Measurements from ENCODE around the gene EID2.

Gene EID2

DNA sequence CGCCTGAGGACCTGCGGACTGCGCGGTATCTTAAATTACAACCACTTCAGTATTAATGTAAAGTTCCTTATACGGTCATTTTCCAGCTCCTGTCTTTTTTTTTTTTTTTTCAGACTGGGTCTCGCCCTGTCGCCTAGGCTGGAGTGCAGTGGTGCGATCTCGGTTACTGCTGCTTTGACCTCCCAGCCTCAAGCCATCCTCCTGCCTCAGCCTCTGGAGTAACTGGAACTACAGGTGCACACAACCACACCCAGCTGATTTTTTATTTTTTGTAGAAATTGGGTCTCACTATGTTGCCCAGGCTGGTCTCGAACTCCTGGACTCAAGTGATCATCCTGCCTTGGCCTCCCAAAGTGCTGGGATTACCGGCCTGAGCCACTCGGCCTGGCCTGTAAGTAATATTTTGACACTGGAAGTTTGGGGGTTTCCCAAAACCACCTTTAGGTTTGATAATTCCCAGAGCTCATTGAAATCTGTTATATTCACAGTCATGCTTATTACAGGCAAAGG is 6.9 kb downstream of the EID2 start:
- no peak for DNase-seq

DNA sequence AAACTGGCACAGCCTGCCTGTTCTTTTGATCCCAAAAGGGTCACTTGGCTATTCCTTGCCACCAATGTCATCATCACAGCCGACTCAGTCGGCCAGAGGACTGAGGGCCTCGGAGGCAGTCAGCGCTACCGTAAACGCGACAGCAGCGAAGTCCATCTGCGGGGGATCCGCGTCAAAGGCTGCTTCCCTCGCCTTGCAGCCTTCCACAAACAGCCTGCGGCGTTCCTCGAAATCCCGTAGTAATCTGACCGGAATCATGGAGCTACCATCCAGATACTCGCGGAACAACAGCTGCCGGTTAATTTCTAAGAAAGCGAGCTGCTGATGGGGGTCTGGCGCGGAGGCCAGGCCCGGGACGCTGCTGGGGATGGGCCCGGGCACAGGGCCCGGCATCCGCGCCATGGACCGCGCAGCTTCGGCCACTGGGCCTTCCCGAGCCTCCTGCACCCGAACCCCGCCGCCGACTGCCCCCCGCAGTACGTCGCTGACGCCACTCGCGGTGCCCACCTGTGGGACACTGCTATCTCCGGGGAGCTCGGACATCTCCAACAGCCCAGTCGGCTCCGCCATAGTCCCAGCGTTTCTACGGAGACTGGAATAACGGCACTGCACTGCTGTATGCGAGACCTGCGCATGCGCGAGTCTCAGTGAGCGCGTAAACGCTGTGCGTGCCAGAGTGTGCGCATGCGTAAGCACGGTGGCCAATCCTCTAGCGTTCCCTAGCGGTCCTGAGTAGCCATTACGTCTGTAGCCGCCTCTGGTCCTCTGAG is 7.5 kb downstream of the EID2 start, which contains the start of gene EID2B:
EID2B (minus strand) TSS at position 620 of the 770 bp plus-strand sequence; CDS start at position 570, 50 bp downstream.
- DNase-seq: peak; percentile 83 to 88 (median 84)

DNA sequence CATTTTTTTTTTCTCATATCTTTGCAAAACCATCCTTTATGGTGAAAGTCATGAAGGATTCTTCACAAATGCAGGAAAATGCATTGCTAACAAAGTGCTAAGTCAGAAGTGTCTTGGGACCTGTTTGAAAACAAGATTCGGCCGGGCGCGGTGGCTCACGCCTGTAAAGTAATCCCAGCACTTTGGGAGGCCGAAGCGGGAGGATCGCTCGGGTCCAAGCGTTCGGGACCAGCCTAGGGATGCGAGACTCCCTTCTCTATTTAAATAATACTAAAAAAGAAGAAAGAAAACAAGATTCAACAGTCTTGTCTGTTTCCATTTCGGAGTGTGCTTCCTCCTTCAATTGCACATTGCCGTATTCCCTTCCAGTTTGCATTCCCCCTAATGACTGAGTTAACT is 8.1 kb downstream of the EID2 start:
- DNase-seq: no peak

DNA sequence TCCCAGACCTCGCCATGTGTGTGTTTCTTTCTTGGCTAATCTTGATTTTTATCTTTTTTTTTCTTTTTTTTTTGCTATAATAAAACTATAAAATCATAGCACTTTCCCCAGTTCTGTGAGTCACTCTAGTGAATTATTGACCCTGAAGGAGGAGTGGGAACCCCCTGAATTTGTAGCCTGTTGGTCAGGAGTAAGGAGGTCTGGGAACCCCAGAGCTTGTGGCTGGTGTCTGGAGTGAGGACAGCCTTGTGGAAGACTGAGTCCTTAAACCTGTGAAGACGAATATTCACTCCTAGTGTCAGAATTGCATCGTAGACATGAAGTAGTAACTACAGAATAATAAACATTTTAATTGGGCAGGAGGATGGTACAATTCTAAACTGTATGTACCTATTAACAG is 14.8 kb downstream of the EID2 start:
- no peak for DNase-seq

DNA sequence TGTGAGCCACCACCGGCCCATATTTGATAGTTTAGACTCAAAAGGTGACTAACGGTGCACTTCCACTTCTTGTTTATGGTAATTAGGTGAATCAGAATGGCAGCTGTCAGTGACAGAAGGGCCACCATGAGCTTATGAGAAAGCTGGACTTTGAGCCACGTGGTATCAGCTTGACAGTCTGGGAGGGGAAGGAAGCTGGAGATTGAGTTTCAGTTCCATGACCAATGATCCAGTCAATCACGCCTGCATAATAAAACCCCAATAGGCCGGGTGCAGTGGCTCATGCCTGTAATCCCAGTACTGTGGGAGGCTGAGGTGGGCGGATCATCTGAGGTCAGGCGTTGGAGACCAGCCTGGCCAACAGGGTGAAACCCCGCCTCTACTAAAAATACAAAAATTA is 15.5 kb downstream of the EID2 start:
- DNase-seq: no peak

DNA sequence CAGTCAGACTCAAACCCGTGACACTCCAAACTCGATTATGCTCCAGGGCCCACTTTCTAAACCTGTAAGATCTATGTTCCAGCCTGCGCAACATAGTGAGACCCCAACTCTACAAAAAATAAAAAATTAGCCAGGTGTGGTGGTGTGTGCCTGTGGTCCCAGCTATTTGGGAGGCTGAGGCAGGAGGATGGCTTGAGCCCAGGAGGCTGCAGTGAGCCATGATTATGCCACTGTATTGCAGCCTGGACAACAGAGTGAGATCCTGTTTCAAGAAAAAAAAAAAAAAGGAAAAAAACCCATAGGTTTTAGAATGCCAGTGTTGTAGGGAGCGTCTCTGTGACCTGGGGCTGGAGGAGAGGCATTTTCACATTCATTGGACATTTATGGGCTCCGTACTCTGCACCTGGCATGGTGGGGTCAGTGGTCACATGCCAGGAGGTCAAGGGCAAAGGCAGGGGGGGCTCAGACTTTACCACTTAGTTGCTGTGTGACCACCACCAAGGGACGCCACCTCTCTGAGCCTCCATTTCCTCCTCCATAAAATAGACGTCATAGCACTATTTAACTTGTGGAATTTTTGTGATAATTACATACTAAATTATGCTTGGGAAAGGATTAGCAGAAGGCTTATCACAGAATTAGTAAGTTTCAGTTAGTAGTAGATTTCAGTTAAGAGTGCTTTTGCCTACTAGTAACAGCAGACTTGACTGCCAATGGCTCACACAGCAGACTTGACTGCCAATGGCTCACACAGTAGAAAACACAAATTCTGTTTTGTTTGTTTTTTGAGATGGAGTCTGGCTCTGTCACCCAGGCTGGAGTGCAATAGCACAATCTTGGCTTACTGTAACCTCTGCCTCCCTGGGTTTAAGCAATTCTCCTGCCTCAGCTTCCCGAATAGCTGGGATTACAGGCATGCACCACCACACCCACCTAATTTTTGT is 19.1 kb downstream of the EID2 start:
- DNase-seq: no peak

DNA sequence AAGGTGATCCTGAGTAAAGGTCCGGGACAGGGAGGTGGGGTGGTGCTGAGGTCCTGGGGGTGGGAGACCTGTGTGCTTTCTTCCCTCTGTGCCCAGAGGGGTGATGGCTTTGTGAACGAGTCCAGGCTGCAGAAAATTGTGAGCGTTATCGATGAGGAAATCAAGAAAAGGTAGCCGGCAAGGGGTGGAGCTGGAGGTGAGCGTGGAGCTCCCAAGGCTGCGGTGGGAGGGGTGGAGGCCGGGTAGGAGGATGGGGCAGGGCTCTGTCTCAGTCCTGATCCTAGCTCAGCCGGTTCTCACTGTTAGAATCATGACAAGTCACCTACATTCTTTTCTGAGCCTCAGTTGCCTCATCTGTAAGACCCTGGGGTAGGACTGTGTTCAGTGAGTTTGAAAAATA is 21.0 kb downstream of the EID2 start:
- no peak for DNase-seq

DNA sequence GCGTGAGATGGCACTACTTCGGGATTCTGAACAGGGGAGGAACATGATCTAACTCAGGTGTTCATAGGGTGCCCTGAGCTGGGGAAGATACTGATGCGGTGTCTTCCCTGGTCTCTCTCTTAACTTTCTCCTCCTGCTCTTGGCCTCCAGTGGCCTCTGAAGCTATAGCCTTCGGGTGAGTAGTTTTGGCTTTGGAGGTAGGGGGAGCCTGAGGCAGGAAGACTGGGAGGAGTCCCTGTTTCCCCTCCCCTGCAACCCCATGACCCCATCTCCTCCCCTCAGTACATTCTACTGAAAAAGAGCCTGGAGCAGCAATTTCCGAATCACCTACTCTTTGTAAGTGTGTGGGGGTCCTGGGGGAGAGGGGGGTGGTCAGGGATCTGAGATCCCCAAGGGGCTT is 21.5 kb downstream of the EID2 start:
- DNase-seq: no peak

DNA sequence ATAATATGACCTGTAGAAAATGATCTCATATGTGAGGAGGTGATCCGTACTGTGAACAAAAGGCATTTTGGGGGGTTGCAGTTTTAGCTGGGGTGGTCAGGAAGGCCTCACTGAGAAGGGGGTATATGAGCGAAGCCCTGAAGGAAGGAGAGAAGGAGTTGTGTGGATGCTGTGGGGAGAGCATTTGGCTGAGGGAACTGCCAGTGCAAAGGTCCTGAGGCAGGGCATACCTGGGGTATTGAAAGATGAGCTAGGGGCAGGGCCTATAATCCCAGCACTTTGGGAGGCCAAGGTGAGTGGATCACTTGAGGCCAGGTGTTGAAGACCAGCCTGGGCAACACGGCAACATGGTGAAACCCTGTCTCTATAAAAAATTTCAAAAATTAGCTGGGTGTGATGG is 22.5 kb downstream of the EID2 start:
- no peak for DNase-seq

DNA sequence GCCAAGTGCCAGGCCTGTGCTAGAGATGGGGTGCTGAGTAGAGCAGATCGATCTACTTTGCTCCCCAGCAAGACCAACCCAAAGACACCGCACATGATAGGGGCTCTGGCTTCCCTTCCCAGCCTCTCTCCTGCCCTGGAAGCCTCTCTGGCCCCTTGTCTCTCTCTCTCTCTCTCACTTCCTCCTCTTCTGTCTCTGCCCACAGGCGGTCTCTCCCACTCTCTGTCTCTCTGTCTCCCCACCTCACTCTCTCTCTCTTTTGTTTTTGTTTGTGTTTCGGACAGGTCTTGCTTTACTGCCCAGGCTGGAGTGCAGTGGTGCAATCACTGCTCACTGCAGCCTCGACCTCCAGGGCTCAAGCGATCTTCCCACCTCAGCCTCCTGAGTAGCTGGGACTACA is 23.7 kb downstream of the EID2 start:
- DNase-seq: no peak

DNA sequence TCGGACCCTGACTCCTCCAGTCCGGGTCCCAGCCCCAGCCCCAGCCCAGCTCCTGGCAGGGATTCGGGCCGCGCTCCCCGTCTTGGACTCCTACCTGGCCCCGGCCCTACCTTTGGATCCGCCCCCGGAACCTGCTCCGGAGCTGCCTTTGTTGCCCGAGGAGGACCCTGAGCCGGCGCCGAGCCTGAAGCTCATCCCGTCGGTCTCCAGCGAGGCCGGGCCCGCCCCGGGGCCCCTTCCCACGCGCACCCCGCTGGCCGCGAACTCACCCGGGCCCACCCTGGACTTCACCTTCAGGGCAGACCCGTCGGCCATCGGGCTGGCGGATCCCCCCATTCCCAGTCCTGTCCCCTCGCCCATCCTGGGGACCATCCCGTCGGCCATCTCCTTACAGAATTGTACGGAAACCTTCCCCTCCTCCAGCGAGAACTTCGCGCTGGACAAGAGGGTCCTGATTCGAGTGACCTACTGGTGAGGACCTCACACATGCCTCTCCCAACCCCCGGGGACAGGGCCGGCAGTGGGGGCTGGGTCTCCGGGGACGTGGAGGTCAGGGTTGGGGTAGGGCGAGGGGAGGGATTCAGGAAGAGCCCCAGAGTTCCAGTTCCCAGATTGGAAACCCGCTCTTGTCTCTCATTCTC is 24.3 kb downstream of the EID2 start:
- no peak for DNase-seq

DNA sequence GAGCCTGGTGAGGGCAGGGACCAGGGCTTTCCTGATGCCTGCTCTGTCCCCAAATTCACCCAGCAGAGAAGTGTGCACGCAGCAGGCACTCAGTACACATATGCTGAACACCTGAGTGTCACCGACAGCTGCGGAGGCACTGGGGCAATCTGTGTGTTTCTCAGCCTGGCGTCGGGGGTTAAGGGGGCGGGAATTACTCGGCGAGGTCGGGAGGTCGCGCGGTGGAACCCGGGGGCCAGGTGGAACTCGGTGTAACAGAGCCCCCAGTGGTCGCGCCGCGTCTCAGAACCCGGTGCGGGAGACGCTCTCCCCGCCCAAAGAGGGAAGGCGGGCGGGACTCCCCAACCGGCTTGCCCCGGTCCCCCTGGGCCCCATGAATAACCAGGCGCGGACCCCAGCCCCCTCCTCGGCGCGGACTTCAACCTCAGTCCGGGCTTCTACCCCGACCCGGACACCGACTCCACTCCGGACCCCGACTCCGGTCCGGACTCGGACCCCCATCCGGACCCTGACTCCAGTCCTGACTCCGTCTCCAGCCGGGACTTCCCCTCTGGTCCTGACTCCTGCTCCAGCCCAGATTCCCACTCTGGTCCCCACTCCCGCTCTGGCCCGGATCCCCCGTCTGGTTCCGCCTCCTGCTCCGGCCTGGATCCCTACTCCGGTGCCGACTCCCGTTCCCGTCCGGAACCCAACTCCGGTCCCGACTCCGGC is 25.0 kb downstream of the EID2 start, which contains the start of gene SELENOV:
SELENOV (plus strand) TSS at position 300 of the 711 bp plus-strand sequence; CDS start at position 374, 74 bp downstream.
- no peak for DNase-seq

DNA sequence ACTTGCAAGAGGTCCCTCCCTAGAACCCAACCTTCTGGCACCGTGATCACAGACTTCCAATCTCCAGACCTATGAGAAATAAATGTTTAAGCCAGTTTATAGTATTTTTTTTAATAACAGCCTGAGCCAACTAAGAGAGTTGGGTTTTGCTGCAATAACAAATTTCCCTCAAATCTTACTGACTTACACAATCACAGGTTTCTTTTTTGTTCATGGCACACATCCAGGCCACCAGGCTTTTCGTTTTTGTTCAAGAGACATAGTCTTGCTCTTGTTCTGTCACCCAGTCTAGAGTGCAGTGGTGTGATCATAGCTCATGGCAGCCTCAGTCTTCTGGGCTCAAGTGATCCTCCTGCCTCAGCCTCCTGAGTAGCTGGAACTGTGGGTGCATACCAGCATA is 27.0 kb downstream of the EID2 start:
- no peak for DNase-seq

DNA sequence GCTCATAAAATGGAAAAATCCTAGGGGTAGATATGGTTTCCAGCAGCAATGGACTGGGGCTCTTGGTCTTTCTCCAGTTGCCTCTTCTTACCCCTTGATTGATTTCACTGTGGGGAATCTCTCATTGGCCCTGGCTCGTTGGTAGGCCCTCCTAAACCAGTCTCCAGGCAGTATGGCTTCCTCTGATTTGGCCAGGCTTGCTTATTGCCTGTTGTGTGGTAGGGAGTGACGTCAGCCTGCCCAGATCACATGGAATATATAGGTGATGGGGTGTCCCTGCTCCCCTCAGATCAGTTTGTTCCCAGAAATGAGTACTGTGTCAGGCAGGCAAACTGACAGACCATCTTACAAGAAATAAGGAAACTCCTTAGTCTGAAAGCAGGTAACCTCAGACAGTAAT is 30.7 kb downstream of the EID2 start:
- no peak for DNase-seq

DNA sequence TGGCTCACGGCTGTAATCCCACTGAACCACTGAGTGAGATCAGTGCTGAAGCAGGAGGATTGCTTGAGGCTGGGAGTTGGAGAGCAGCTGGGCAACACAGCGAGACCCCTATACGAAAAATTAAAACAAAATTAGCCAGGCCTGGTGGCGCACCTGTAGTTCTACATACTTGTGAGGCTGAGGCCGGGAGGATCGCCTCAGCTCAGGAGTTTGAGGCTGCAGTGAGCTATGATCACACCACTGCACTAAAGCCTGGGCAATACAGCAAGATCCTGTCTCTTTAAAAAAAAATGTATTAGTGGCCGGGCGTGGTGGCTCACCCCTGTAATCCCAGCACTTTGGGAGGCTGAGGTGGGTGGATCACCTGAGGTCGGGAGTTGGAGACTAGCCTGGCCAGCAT is 31.3 kb downstream of the EID2 start:
- DNase-seq: no peak

DNA sequence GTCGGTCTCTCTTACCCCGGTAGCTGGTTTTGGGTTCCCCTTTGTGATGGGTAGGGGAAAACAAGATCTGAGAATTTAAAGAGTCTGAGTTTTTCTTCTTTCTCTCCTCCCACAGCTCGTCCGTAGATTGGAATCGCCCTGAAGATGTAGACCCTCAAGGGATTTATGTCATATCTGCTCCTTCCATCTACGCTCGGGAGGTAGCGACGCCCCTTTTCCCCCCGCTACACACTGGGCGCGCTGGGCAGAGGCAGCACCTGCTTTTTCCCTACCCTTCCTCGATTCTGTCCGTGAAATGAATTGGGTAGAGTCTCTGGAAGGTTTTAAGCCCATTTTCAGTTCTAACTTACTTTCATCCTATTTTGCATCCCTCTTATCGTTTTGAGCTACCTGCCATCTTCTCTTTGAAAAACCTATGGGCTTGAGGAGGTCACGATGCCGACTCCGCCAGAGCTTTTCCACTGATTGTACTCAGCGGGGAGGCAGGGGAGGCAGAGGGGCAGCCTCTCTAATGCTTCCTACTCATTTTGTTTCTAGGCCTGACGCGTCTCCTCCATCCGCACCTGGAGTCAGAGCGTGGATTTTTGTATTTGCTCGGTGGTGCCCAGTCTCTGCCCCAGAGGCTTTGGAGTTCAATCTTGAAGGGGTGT is 32.1 kb downstream of the EID2 start:
- no peak for DNase-seq

DNA sequence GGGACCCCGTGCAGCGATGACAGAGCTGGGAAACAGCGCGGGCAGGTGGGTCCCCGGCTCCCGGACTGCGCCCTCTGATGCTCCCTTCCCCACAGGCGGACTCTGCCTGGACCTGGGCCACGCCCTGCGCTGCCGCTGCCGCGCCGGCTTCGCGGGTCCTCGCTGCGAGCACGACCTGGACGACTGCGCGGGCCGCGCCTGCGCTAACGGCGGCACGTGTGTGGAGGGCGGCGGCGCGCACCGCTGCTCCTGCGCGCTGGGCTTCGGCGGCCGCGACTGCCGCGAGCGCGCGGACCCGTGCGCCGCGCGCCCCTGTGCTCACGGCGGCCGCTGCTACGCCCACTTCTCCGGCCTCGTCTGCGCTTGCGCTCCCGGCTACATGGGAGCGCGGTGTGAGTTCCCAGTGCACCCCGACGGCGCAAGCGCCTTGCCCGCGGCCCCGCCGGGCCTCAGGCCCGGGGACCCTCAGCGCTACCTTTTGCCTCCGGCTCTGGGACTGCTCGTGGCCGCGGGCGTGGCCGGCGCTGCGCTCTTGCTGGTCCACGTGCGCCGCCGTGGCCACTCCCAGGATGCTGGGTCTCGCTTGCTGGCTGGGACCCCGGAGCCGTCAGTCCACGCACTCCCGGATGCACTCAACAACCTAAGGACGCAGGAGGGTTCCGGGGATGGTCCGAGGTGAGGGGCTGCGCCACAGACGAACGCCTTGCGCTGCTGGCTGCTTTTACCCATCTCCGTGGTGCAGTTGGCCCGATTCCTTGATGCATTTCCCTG is 32.8 kb downstream of the EID2 start:
- DNase-seq: no peak

DNA sequence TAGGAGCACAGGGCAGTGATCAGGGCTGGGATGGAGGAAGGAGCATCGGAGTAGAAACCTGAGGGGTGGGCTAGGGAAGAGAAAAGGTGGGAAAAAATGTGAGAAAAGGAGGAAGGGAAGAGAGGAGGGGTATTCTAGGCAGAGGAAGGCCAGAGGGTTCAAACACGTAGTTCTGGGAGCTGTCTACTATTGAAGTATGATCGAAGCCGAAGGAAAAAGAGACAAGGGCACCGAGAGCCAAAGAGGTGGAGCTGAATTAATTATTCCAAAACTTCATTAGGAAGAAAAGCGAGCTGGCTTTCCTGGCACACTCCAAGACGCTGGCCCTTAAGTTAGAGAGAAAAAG is 33.4 kb downstream of the EID2 start:
- DNase-seq: no peak

DNA sequence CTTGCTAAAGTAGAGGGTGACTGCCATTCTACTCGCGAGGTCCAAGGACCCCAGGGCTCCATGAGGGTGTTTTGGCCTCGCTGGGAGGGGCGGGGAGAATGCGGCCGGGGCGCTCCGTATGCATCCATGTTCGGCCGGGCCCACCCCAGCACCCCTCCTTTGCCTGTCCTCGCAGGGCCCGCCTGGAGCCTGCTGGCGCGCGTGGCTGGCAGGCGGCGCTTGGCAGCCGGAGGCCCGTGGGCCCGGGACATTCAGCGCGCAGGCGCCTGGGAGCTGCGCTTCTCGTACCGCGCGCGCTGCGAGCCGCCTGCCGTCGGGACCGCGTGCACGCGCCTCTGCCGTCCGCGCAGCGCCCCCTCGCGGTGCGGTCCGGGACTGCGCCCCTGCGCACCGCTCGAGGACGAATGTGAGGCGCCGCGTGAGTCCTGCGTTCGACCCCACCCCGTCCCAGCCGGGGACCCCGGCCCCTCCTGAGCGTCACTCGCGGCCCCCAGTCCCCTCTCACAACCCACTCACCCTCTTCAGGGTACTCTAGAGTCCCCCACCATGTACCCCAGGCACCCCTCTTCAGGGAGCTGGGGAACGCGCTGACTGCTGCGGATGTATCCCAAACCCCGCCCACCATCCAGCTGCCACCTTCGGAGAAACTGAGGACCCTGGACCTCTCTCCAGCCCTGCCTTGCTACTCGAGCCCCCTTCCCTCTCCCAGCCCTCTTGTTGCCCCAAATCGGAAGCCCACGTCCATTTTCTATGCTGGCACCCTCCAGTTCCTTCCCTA is 37.1 kb downstream of the EID2 start:
- DNase-seq: peak; percentile 52 to 67 (median 57)

DNA sequence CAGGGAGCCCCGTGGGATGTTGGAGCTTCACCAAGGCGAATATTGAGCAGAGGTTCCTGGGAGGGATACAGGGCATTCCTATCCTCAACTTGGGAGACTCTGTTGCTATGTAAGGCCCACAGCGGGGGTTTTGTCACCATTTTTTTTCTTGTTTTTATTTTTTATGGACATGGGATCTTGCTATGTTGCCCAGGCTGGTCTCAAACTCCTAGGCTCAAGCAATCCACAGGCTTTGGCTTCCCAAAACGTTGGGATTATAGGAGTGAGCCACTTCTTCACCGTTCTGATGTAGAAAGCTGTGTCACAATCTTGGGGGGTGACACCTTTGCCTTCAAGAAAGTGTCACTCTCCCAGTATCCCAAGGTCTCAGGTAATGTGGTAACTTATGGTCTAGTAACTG is 38.6 kb downstream of the EID2 start:
- no peak for DNase-seq

Data from activated CD4-positive, CD25-positive, alpha-beta regulatory T cell (primary cell).